Keratinocyte (primary cell): Measurements from ENCODE around the gene ATF6. TPM values are rescaled to one million over a fixed set of nuclear protein-coding genes. Genes with fewer than 3 reads are reported as not detected.
A peak's percentile ranks its signal among the peaks of the same experiment; 100 is the strongest.

Experiments used
- DNase-seq: peaks from one replicate; pipeline ENCODE4 v3.0.0-alpha.2; 2011; ENCODE audit warnings: low read depth, missing footprints, low spot score
- FAIRE-seq: peaks from 2 replicates; lab custom pipeline; 2011; peaks lifted over from hg19 to GRCh38; lab: Jason Lieb, UNC
- H2AFZ ChIP-seq: 2 replicates; pipeline ENCODE4 v1.6.0; 2012; ENCODE audit warnings: low read length, control low read depth, inconsistent platforms; ENCODE audit not compliant: control insufficient read depth
- H3K27ac ChIP-seq: 2 replicates; pipeline ENCODE4 v1.5.1; 2011; ENCODE audit warnings: low read length; ENCODE audit not compliant: control insufficient read depth, insufficient read depth
- H3K27me3 ChIP-seq: 3 replicates; pipeline ENCODE4 v1.6.0; 2011; ENCODE audit warnings: low read length; ENCODE audit not compliant: control insufficient read depth, insufficient read depth; ENCODE audit errors: extremely low read depth
- H3K36me3 ChIP-seq, 2 experiments: 2 replicates in 1 of 2; 3 replicates in 1 of 2; pipeline ENCODE4 v1.5.1; 2011; ENCODE audit warnings: low read length in 2 of 2, mild to moderate bottlenecking in 1 of 2; ENCODE audit not compliant: control insufficient read depth in 2 of 2, insufficient read depth in 2 of 2; ENCODE audit errors: extremely low read depth in 1 of 2
- H3K4me1 ChIP-seq: 3 replicates; pipeline ENCODE4 v1.5.1; 2011; ENCODE audit warnings: low read length; ENCODE audit not compliant: control insufficient read depth, insufficient read depth; ENCODE audit errors: extremely low read depth
- H3K4me2 ChIP-seq: 3 replicates; pipeline ENCODE4 v1.6.0; 2011; ENCODE audit warnings: low read depth, low read length; ENCODE audit not compliant: control insufficient read depth, insufficient read depth; ENCODE audit errors: extremely low read depth
- H3K4me3 ChIP-seq, 3 experiments: fragments of 200-600 bp in 1 of 3; sonication (generic) in 1 of 3; 2 replicates in 2 of 3; 3 replicates in 1 of 3; pipeline ENCODE4 v1.5.1; 2011 to 2016; ENCODE audit warnings: low read length in 3 of 3, mild to moderate bottlenecking in 3 of 3, control low read depth in 2 of 3, inconsistent platforms in 1 of 3, low read depth in 1 of 3, mixed read lengths in 1 of 3, mixed run types in 1 of 3, moderate library complexity in 1 of 3; ENCODE audit not compliant: control insufficient read depth in 2 of 3, insufficient read depth in 2 of 3; ENCODE audit errors: extremely low read depth in 1 of 3
- H3K79me2 ChIP-seq: 2 replicates; pipeline ENCODE4 v1.6.0; 2012; ENCODE audit warnings: low read length; ENCODE audit not compliant: control insufficient read depth, insufficient read depth
- H3K9ac ChIP-seq: 3 replicates; pipeline ENCODE4 v1.6.0; 2011; ENCODE audit warnings: low read length; ENCODE audit not compliant: control insufficient read depth, insufficient read depth; ENCODE audit errors: extremely low read depth
- H3K9me1 ChIP-seq: 3 replicates; pipeline ENCODE4 v1.6.0; 2011; ENCODE audit warnings: low read length; ENCODE audit not compliant: control insufficient read depth, insufficient read depth; ENCODE audit errors: extremely low read depth
- H3K9me3 ChIP-seq: 2 replicates; pipeline ENCODE4 v1.5.1; 2012; ENCODE audit warnings: low read depth, low read length; ENCODE audit not compliant: control insufficient read depth
- H4K20me1 ChIP-seq: 3 replicates; pipeline ENCODE4 v1.6.0; 2011; ENCODE audit warnings: low read length; ENCODE audit not compliant: control insufficient read depth, insufficient read depth; ENCODE audit errors: extremely low read depth
- EZH2 ChIP-seq: IDR thresholded peaks from one replicate; pipeline ENCODE4 v1.6.1; 2012; ENCODE audit warnings: inconsistent platforms, mild to moderate bottlenecking, low read length, moderate library complexity
- dilution Hi-C: fragments of 300-500 bp; cut with MboI; formaldehyde crosslinking; loops from one replicate; pipeline ENCODE4 v1.7.0; 2020; ENCODE audit warnings: low sequenced_read_pairs; ENCODE audit not compliant: extremely low pct_ligation_motif_present
- polyA plus RNA-seq, 5 experiments: library from polyadenylated mRNA; depleted of rRNA in 3 of 5; stranded (reverse) in 3 of 5; stranded (forward) in 1 of 5; unstranded in 1 of 5; fragments of >200 nt; gene quantifications; 1 replicate in 1 of 5; 2 replicates in 3 of 5; 3 replicates in 1 of 5; pipeline versions ENCODE4 v1.2.1 to v1.2.3, GENCODE V29; 2011 to 2012; ENCODE audit warnings: missing spikeins in 2 of 5, low read depth in 1 of 5, low replicate concordance in 1 of 5
- TF ChIP-seq, protein P1 (sequence below), 3 experiments: IDR thresholded peaks in 1 of 3; conservative IDR thresholded peaks in 1 of 3; optimal IDR thresholded peaks in 1 of 3; 2 replicates in 2 of 3; 3 replicates in 1 of 3; pipeline versions ENCODE3 to v1.5.1; 2011; ENCODE audit warnings: low read length in 3 of 3, mild to moderate bottlenecking in 3 of 3, moderate library complexity in 2 of 3, control low read depth in 1 of 3, inconsistent platforms in 1 of 3; ENCODE audit not compliant: insufficient read depth in 2 of 3; ENCODE audit errors: extremely low read depth in 1 of 3

Gene ATF6
- polyA plus RNA-seq, 1 donor (not counting 4 experiments of a cell fraction or from before 2014, with no cell fraction given): 19.7 TPM

DNA sequence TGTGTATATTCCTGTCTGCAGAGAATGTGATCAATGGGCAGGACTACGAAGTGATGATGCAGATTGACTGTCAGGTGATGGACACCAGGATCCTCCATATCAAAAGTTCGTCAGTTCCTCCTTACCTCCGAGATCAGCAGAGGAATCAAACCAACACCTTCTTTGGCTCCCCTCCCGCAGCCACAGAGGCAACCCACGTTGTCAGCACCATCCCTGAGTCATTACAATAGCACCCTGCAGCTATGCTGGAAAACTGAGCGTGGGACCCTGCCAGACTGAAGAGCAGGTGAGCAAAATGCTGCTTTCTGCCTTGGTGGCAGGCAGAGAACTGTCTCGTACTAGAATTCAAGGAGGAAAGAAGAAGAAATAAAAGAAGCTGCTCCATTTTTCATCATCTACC lies 192.3 kb downstream of the ATF6 start:
- no peak overlapping the region for H2AFZ ChIP-seq
- FAIRE-seq (peak; percentile 93), DNase-seq (no peak)
- no peaks in the 10 kb centered on the region for H3K79me2 ChIP-seq
- TF ChIP-seq, protein P1, sequence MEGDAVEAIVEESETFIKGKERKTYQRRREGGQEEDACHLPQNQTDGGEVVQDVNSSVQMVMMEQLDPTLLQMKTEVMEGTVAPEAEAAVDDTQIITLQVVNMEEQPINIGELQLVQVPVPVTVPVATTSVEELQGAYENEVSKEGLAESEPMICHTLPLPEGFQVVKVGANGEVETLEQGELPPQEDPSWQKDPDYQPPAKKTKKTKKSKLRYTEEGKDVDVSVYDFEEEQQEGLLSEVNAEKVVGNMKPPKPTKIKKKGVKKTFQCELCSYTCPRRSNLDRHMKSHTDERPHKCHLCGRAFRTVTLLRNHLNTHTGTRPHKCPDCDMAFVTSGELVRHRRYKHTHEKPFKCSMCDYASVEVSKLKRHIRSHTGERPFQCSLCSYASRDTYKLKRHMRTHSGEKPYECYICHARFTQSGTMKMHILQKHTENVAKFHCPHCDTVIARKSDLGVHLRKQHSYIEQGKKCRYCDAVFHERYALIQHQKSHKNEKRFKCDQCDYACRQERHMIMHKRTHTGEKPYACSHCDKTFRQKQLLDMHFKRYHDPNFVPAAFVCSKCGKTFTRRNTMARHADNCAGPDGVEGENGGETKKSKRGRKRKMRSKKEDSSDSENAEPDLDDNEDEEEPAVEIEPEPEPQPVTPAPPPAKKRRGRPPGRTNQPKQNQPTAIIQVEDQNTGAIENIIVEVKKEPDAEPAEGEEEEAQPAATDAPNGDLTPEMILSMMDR (optimal IDR thresholded peaks at IDR 0.05 in 1 of 3, IDR thresholded peaks at IDR 0.05 in 1 of 3, conservative IDR thresholded peaks at IDR 0.05 in 1 of 3; ENCODE audit: extremely low read depth in 1 of 3, insufficient read depth in 2 of 3, low read length in 3 of 3): no peak
- no peak for TF ChIP-seq EZH2
- H3K4me1 ChIP-seq: peaks cover 26% of the 10 kb centered on the region
- no peak overlapping the region for H3K9ac ChIP-seq
- H3K9me3 ChIP-seq: no peaks in the 10 kb centered on the region
- H3K4me3 ChIP-seq: no peak overlapping the region
- no peaks in the 10 kb centered on the region for H4K20me1 ChIP-seq
- dilution Hi-C loops: no loop called here
- no peak overlapping the region for H3K27ac ChIP-seq
- H3K9me1 ChIP-seq: no peaks in the 10 kb centered on the region
- no peak overlapping the region for H3K4me2 ChIP-seq
- no peaks in the 10 kb centered on the region for H3K27me3 ChIP-seq
- peaks cover 0 to under 1% of the 10 kb centered on the region in 2 experiments for H3K36me3 ChIP-seq

DNA sequence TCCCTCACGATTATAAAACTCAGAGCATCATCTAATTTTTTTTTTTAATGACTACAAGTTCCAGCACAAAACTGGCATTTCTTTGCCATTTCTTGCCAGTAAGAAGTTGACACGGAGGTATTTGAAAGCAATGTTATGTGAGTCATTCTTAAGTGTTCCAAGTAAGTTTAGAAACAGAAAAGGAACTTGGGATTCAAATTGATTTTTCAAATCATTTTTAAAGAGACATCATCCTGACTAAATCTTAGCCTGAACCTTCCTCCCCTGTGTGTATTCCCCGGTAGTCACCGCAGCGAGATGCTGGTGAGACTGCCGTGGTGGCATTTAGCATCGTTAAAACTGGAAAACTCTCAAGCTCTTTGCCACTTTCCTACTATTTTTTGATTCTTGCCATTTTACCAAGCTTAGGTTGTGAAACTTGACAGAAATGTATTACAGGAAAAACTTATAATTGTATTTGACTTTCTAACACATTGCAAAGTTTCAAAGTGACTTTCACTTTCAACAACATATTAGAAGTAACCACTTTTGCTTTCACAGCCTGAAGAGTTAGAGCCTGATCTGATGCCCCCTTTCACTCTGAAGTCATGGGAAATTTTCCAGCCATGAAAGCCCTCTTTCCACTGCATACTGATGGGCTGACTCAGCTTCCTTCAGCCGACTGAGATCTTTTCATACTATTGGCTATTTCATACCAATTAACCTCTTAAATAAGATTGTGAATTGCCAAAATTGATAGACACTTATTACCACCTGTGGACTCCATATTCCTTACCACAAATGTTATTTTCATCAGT lies 196.2 kb downstream of the ATF6 start:
- Histone ChIP-seq H3K4me2 (peak overlapping the region; percentile 81), H3K9me3 (no peaks in the 10 kb centered on the region), H2AFZ (peak overlapping the region; percentile 0), H4K20me1 (no peaks in the 10 kb centered on the region), H3K27ac (peak overlapping the region; percentile 80), H3K36me3 (peaks cover 0 to 4% of the 10 kb centered on the region in 2 experiments), H3K27me3 (no peaks in the 10 kb centered on the region), H3K4me3 (peak overlapping the region; percentile 10 to 66 (median 37)), H3K9ac (peak overlapping the region; percentile 62), H3K9me1 (no peaks in the 10 kb centered on the region), H3K4me1 (peaks cover 26% of the 10 kb centered on the region), H3K79me2 (no peaks in the 10 kb centered on the region)
- DNase-seq: no peak
- dilution Hi-C loops: no loop called here
- peak; percentile 62 for FAIRE-seq
- TF ChIP-seq, protein P1 (optimal IDR thresholded peaks at IDR 0.05 in 1 of 3, IDR thresholded peaks at IDR 0.05 in 1 of 3, conservative IDR thresholded peaks at IDR 0.05 in 1 of 3; ENCODE audit: extremely low read depth in 1 of 3, insufficient read depth in 2 of 3, low read length in 3 of 3): no peak
- TF ChIP-seq EZH2: no peak
